CD14-positive monocyte (primary cell): ENCODE data around the gene GRID1. TPM values are rescaled to one million over a fixed set of nuclear protein-coding genes. Genes with fewer than 3 reads are reported as not detected.

Experiments used
- DNase-seq, 3 donors: peaks; one replicate each; pipeline ENCODE4 v3.0.0-alpha.2; 2011 to 2022
- H2AFZ ChIP-seq: 2 replicates; pipeline ENCODE4 v1.6.0; 2012; ENCODE audit warnings: mild to moderate bottlenecking, low read depth, low read length, inconsistent platforms; ENCODE audit not compliant: insufficient read depth, poor library complexity, severe bottlenecking
- H3K27ac ChIP-seq, 2 donors: 1 replicate in 1 of 2; 2 replicates in 1 of 2; pipeline ENCODE4 v1.5.1; 2012 to 2013; ENCODE audit warnings: low read length in 2 of 2, control low read depth in 1 of 2, inconsistent platforms in 1 of 2, low read depth in 1 of 2, mild to moderate bottlenecking in 1 of 2
- H3K27me3 ChIP-seq, 2 donors: one replicate each; pipeline versions ENCODE4 v1.6.0 to v1.6.1; 2011 to 2013; ENCODE audit warnings: low read length in 2 of 2; ENCODE audit not compliant: control insufficient read depth in 2 of 2, insufficient read depth in 2 of 2
- H3K36me3 ChIP-seq, 2 donors: replicated peaks in 1 of 2; 1 replicate in 1 of 2; 2 replicates in 1 of 2; pipeline versions ENCODE4 v1.5.1 to v1.6.1; 2012 to 2013; ENCODE audit warnings: low read length in 2 of 2, control low read depth in 1 of 2, inconsistent platforms in 1 of 2, mild to moderate bottlenecking in 1 of 2; ENCODE audit not compliant: insufficient read depth in 2 of 2, control insufficient read depth in 1 of 2
- H3K4me1 ChIP-seq, 2 donors: 1 replicate in 1 of 2; 2 replicates in 1 of 2; pipeline versions ENCODE4 v1.5.1 to v1.6.1; 2012 to 2013; ENCODE audit warnings: low read length in 2 of 2, control low read depth in 1 of 2, inconsistent platforms in 1 of 2, mild to moderate bottlenecking in 1 of 2, moderate library complexity in 1 of 2; ENCODE audit not compliant: insufficient read depth in 2 of 2, control insufficient read depth in 1 of 2
- H3K4me2 ChIP-seq: replicated peaks from 2 replicates; pipeline ENCODE3; 2012; ENCODE audit warnings: low read length, moderate library complexity, mild to moderate bottlenecking; ENCODE audit not compliant: poor library complexity, severe bottlenecking; ENCODE audit errors: extremely low read depth
- H3K4me3 ChIP-seq, 3 experiments: fragments of 200-600 bp in 1 of 3; sonication (generic) in 1 of 3; replicated peaks in 1 of 3; 1 replicate in 2 of 3; 2 replicates in 1 of 3; pipeline ENCODE4 v1.5.1; 2011 to 2013; ENCODE audit warnings: low read length in 3 of 3, mild to moderate bottlenecking in 3 of 3, control low read depth in 2 of 3, low read depth in 2 of 3, inconsistent platforms in 1 of 3, moderate library complexity in 1 of 3
- H3K79me2 ChIP-seq: 2 replicates; pipeline ENCODE4 v1.6.0; 2012; ENCODE audit warnings: mild to moderate bottlenecking, control low read depth, inconsistent platforms, low read length, moderate library complexity; ENCODE audit not compliant: insufficient read depth
- H3K9ac ChIP-seq: 2 replicates; pipeline ENCODE4 v1.6.0; 2017; ENCODE audit warnings: low read length, mild to moderate bottlenecking; ENCODE audit not compliant: insufficient read depth, poor library complexity, severe bottlenecking
- H3K9me3 ChIP-seq, 2 donors: replicated peaks in 1 of 2; 1 replicate in 1 of 2; 2 replicates in 1 of 2; pipeline versions ENCODE4 v1.5.1 to v1.6.1; 2012 to 2013; ENCODE audit warnings: low read length in 2 of 2, control low read depth in 1 of 2; ENCODE audit not compliant: control insufficient read depth in 1 of 2, insufficient read depth in 1 of 2
- H4K20me1 ChIP-seq: 2 replicates; pipeline ENCODE4 v1.6.0; 2012; ENCODE audit warnings: mild to moderate bottlenecking, low read length, control low read depth, moderate library complexity; ENCODE audit not compliant: insufficient read depth
- H3K27ac Mint-ChIP-seq, 7 donors: one replicate each; pipeline ENCODE4 v1.8.0; 2020; ENCODE audit warnings: mild to moderate bottlenecking in 7 of 7, mixed read lengths in 7 of 7, moderate library complexity in 6 of 7, inconsistent platforms in 2 of 7
- H3K27me3 Mint-ChIP-seq, 3 donors: one replicate each; pipeline ENCODE4 v1.8.0; 2021 to 2022; ENCODE audit warnings: low read depth in 3 of 3, mild to moderate bottlenecking in 3 of 3, mixed read lengths in 3 of 3, moderate library complexity in 3 of 3, inconsistent platforms in 1 of 3
- H3K36me3 Mint-ChIP-seq, 2 donors: one replicate each; pipeline ENCODE4 v1.8.0; 2020; ENCODE audit warnings: mixed read lengths in 2 of 2, inconsistent platforms in 1 of 2, mild to moderate bottlenecking in 1 of 2
- H3K4me1 Mint-ChIP-seq: one replicate; pipeline ENCODE4 v1.8.0; 2020; ENCODE audit warnings: mild to moderate bottlenecking, mixed read lengths
- H3K4me3 Mint-ChIP-seq, 2 donors: one replicate each; pipeline ENCODE4 v1.8.0; 2020; ENCODE audit warnings: mild to moderate bottlenecking in 2 of 2, mixed read lengths in 2 of 2, moderate library complexity in 1 of 2
- H3K9me3 Mint-ChIP-seq, 7 donors: one replicate each; pipeline ENCODE4 v1.8.0; 2020 to 2022; ENCODE audit warnings: mixed read lengths in 7 of 7, mild to moderate bottlenecking in 6 of 7, moderate library complexity in 6 of 7, inconsistent platforms in 2 of 7
- CTCF ChIP-seq: fragments of 200-600 bp; IDR thresholded peaks from one replicate; pipeline ENCODE4 v1.8.0; 2022; ENCODE audit warnings: antibody characterized with exemption, mild to moderate bottlenecking
- WGBS: methylation state at CpG from one replicate; pipeline ENCODE4 v1.1.5; 2013; ENCODE audit warnings: missing lambda C conversion rate; ENCODE audit not compliant: insufficient coverage; 5-methylcytosine and 5-hydroxymethylcytosine counted together
- intact Hi-C, 2 donors: fragments of 100-400 bp; cut with micrococcal nuclease; formaldehyde crosslinking; loops; one replicate each; pipeline versions ENCODE4 v1.15.0 to v1.15.1; 2023
- polyA plus RNA-seq, 3 donors: library from polyadenylated mRNA; depleted of rRNA in 1 of 3; unstranded in 2 of 3; stranded (reverse) in 1 of 3; fragments of 300-500 nt in 2 of 3; fragments of >200 nt in 1 of 3; fragmentation: Illumina TruSeq in 2 of 3; gene quantifications; 1 replicate in 2 of 3; 2 replicates in 1 of 3; pipeline ENCODE4 v1.2.3, GENCODE V29; 2012 to 2021

Gene GRID1
- polyA plus RNA-seq, 3 donors = not detected

GRCh38 chr10:85597006-85597405 is 769.6 kb downstream of the GRID1 start:
- no peak for TF ChIP-seq CTCF
- 81% methylated on average over 2 of the region's 5 CpGs for WGBS
- no peak overlapping the region for H3K27ac Mint-ChIP-seq
- Histone ChIP-seq H2AFZ (no peak overlapping the region), H3K4me2 (no peak overlapping the region), H4K20me1 (no peaks in the 10 kb centered on the region), H3K4me1 (no peaks in the 10 kb centered on the region), H3K4me3 (no peak overlapping the region), H3K9ac (no peak overlapping the region), H3K27ac (no peak overlapping the region), H3K79me2 (no peaks in the 10 kb centered on the region), H3K9me3 (no peaks in the 10 kb centered on the region), H3K27me3 (no peaks in the 10 kb centered on the region), H3K36me3 (no peaks in the 10 kb centered on the region)
- peaks cover 0 to 6% (median 2%) of the 10 kb centered on the region in 7 donors for H3K9me3 Mint-ChIP-seq
- H3K36me3 Mint-ChIP-seq = no peaks in the 10 kb centered on the region
- no peak for DNase-seq
- intact Hi-C loops = no loop called here
- no peak overlapping the region for H3K4me3 Mint-ChIP-seq
- no peaks in the 10 kb centered on the region for H3K4me1 Mint-ChIP-seq
- H3K27me3 Mint-ChIP-seq = no peaks in the 10 kb centered on the region

- TF ChIP-seq CTCF = no peak
- DNase-seq = no peak
- H2AFZ ChIP-seq = no peak overlapping the region
- Mint-ChIP-seq H3K4me3 (no peak overlapping the region), H3K27me3 (no peaks in the 10 kb centered on the region), H3K9me3 (peaks cover 0 to 6% (median 2%) of the 10 kb centered on the region in 7 donors), H3K36me3 (no peaks in the 10 kb centered on the region), H3K4me1 (no peaks in the 10 kb centered on the region), H3K27ac (no peak overlapping the region)
- no peak overlapping the region for H3K4me2 ChIP-seq
- no peaks in the 10 kb centered on the region for H3K9me3 ChIP-seq
- H4K20me1 ChIP-seq = no peaks in the 10 kb centered on the region
- H3K4me3 ChIP-seq = no peak overlapping the region
- H3K4me1 ChIP-seq = no peaks in the 10 kb centered on the region
- H3K79me2 ChIP-seq = no peaks in the 10 kb centered on the region
- intact Hi-C loops = no loop called here
- H3K27ac ChIP-seq = no peak overlapping the region
- 80% methylated on average over 2 of the region's 2 CpGs for WGBS
- H3K36me3 ChIP-seq = no peaks in the 10 kb centered on the region
- H3K9ac ChIP-seq = no peak overlapping the region
- H3K27me3 ChIP-seq = no peaks in the 10 kb centered on the region
Measured at GRCh38 chr10:85596389-85596788, 770.2 kb downstream of the GRID1 start.
